Thoracic aorta (tissue), 2 donors: ENCODE measurements around the gene PPP3R2. TPM values are rescaled to one million over a fixed set of nuclear protein-coding genes. Genes with fewer than 3 reads are reported as not detected.
"Not testable (repeated sequence)": the region's sequence is repeated elsewhere in the genome, so short reads cannot be mapped to it uniquely, and the experiment has no call there.

Source experiments
- ATAC-seq: fragments of 150-250 bp; one replicate; pipeline ENCODE4 v1.8.0; 2017; ENCODE audit warnings: low read depth; ENCODE audit not compliant: insufficient number of reproducible peaks, low FRiP score
- DNase-seq: peaks from one replicate; pipeline ENCODE4 v3.0.0-alpha.2; 2020; ENCODE audit warnings: low spot score
- H3K27ac ChIP-seq, 2 donors: fragments of 200-600 bp; sonication (generic); 1 replicate in 1 of 2; 2 replicates in 1 of 2; pipeline ENCODE4 v1.5.1; 2016; ENCODE audit warnings: mild to moderate bottlenecking in 2 of 2, moderate library complexity in 2 of 2
- H3K27me3 ChIP-seq: fragments of 200-600 bp; sonication (generic); replicated peaks from 2 replicates; pipeline ENCODE4 v1.6.0; 2016; ENCODE audit warnings: mild to moderate bottlenecking; ENCODE audit not compliant: insufficient read depth
- H3K36me3 ChIP-seq: fragments of 200-600 bp; sonication (generic); one replicate; pipeline ENCODE4 v1.5.1; 2016
- H3K4me1 ChIP-seq, 2 donors: fragments of 200-600 bp; sonication (generic); 1 replicate in 1 of 2; 2 replicates in 1 of 2; pipeline versions ENCODE4 v1.5.1 to v1.6.0; 2016; ENCODE audit warnings: low read depth in 2 of 2, mild to moderate bottlenecking in 1 of 2; ENCODE audit not compliant: control insufficient read depth in 1 of 2
- H3K4me3 ChIP-seq: fragments of 200-600 bp; sonication (generic); 2 replicates; pipeline ENCODE4 v1.5.1; 2016; ENCODE audit warnings: mild to moderate bottlenecking
- H3K9me3 ChIP-seq: fragments of 200-600 bp; sonication (generic); 2 replicates; pipeline ENCODE4 v1.5.1; 2016
- CTCF ChIP-seq: fragments of 200-600 bp; sonication (generic); IDR thresholded peaks from one replicate; pipeline ENCODE4 v1.5.1; 2019; ENCODE audit warnings: antibody characterized with exemption
- total RNA-seq, 2 donors: library from RNA; depleted of rRNA; stranded (reverse); fragments of >200 nt; gene quantifications; one replicate each; pipeline versions ENCODE4 v1.1.0 to v1.2.3, GENCODE V29; 2016

PPP3R2 gene
- total RNA-seq, 2 donors from 2014 or later = not detected

DNA sequence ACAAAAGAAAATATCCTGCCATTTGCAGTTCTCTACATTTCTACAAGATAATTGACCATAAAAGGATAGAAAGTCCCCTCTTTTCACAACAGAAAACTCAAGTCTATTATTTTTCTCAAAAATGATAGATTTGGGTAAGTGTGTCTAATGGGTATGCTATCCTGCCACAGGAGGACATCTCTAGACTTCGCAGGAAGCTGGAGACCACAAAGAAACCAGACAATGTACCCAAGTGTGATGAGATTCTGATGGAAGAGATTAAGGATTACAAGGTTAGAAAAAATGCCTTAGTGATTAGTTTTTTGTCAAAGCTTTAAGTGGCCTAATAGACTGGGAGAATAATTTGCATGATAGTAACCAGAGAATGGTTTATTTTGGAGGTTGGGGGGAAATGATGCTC lies 33.0 kb downstream of the PPP3R2 start:
- H3K36me3 ChIP-seq = peaks cover 46% of the 10 kb centered on the region

DNA sequence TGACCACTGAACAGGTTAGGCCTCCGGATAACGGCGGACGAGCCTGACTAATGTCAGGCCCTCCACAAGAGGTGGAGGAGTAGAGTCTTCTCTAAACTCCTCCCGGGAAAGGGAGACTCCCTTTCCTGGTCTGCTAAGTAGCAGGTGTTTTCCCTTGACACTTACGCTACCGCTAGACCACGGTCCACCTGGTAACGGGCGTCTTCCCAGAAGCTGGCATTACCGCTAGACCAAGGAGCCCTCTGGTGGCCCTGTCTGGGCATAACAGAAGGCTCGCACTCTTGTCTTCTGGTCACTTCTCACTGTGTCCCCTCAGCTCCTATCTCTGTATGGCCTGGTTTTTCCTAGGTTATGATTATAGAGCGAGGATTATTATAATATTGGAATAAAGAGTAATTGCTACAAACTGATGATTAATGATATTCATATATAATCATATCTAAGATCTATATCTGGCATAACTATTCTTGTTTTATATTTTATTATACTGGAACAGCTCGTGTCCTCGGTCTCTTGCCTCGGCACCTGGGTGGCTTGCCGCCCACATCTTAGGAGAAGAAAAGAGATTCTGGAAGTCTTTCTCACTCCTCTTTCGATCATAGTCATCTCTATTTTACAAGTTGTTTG lies 45.2 kb downstream of the PPP3R2 start:
- not testable (repeated sequence) for ATAC-seq

More for the DNA sequence above, 33.0 kb downstream of the PPP3R2 start:
- Histone ChIP-seq H3K4me1 (no peaks in the 10 kb centered on the region), H3K27ac (no peak overlapping the region), H3K27me3 (no peaks in the 10 kb centered on the region), H3K9me3 (no peaks in the 10 kb centered on the region), H3K4me3 (no peak overlapping the region)
- ATAC-seq = no peak
- DNase-seq = no peak
- TF ChIP-seq CTCF = no peak

GRCh38 chr9:101543098-101543735 lies 51.6 kb downstream of the PPP3R2 start:
- DNase-seq (no peak), ATAC-seq (no peak)
- H3K9me3 ChIP-seq = no peaks in the 10 kb centered on the region
- no peak overlapping the region for H3K4me3 ChIP-seq
- no peaks in the 10 kb centered on the region for H3K27me3 ChIP-seq
- H3K36me3 ChIP-seq = peaks cover 39% of the 10 kb centered on the region
- H3K27ac ChIP-seq = no peak overlapping the region
- no peaks in the 10 kb centered on the region for H3K4me1 ChIP-seq
- no peak for TF ChIP-seq CTCF

More for the DNA sequence above, 45.2 kb downstream of the PPP3R2 start:
- DNase-seq, H3K4me3 ChIP-seq, H3K4me1 ChIP-seq, H3K27me3 ChIP-seq, H3K9me3 ChIP-seq, H3K27ac ChIP-seq: not testable (repeated sequence)
- H3K36me3 ChIP-seq = peaks cover 62% of the 10 kb centered on the region
- peak; percentile 22 for TF ChIP-seq CTCF

Other genes with a start within 250 kb of the PPP3R2 start
- gene BAAT, start 210.0 kb downstream of the PPP3R2 start, total RNA-seq = under 1 TPM in 1 of 2 donors, not detected in 1; 0.92 TPM
- 10 to 100 TPM in 1 of 2 donors, 1 to 10 TPM in 1; 9.5 to 16.3 TPM for gene MRPL50, start 196.4 kb downstream of the PPP3R2 start, total RNA-seq
- gene ZNF189, start 196.1 kb downstream of the PPP3R2 start, total RNA-seq = 10 to 100 TPM; 20.4 to 28.2 TPM
- not detected for gene ALDOB, start 159.2 kb downstream of the PPP3R2 start, total RNA-seq
- 10 to 100 TPM; 24.7 to 31.0 TPM for gene RNF20, start 61.1 kb downstream of the PPP3R2 start, total RNA-seq
- under 1 TPM in 1 of 2 donors, not detected in 1; 0.21 TPM for gene GRIN3A, start 143.7 kb upstream of the PPP3R2 start, total RNA-seq